Measurements from ENCODE around the gene PRPF31.

- TF ChIP-seq CTCF (IDR thresholded peaks at IDR 0.05): no peak
- TF ChIP-seq REST (IDR thresholded peaks at IDR 0.05; ENCODE audit: low read depth, low read length): no peak
- TF ChIP-seq SIN3A (IDR thresholded peaks at IDR 0.05; ENCODE audit: borderline replicate concordance, low read depth, low read length): no peak
- no peak for TF ChIP-seq POLR2AphosphoS5 (IDR thresholded peaks at IDR 0.05; ENCODE audit: low read depth, low read length)
- no peak for TF ChIP-seq TAF1 (IDR thresholded peaks at IDR 0.05; ENCODE audit: borderline replicate concordance, low read depth, low read length)
- no peak for TF ChIP-seq FOXM1 (IDR thresholded peaks at IDR 0.05; ENCODE audit: low read depth)
- TF ChIP-seq GABPA (IDR thresholded peaks at IDR 0.05; ENCODE audit: low read depth): no peak
- no peak for TF ChIP-seq MAX (IDR thresholded peaks at IDR 0.05; ENCODE audit: low read depth)
- TF ChIP-seq EP300 (IDR thresholded peaks at IDR 0.05; ENCODE audit: borderline replicate concordance in 1 of 2, low read depth in 1 of 2, low read length in 1 of 2): no peak
- no peak for TF ChIP-seq USF1 (IDR thresholded peaks at IDR 0.05; ENCODE audit: borderline replicate concordance, low read depth)
- TF ChIP-seq FOSL2 (IDR thresholded peaks at IDR 0.05; ENCODE audit: borderline replicate concordance, low read depth): no peak
- TF ChIP-seq TCF12 (IDR thresholded peaks at IDR 0.05): no peak
- no peak for TF ChIP-seq NFIC (IDR thresholded peaks at IDR 0.05; ENCODE audit: borderline replicate concordance)
Observed at GRCh38 chr19:54069470-54069869, 46.1 kb upstream of the PRPF31 start.
